NCI-H748 treated with DMSO at 0.1 percent for 48 hours (cell line): ENCODE results near the gene DNAJC18.

ENCODE experiments used
- DNase-seq: peaks from one replicate; lab custom pipeline; 2025; lab: John Stamatoyannopoulos, UW

DNAJC18 gene

GRCh38 chr5:139361835-139362429, 77.4 kb downstream of the DNAJC18 start:
- DNase-seq, result no peak

GRCh38 chr5:139360384-139360783, 78.9 kb downstream of the DNAJC18 start:
- DNase-seq, result no peak
